Measurements from ENCODE around the gene MROH2B.

The MROH2B gene

DNA sequence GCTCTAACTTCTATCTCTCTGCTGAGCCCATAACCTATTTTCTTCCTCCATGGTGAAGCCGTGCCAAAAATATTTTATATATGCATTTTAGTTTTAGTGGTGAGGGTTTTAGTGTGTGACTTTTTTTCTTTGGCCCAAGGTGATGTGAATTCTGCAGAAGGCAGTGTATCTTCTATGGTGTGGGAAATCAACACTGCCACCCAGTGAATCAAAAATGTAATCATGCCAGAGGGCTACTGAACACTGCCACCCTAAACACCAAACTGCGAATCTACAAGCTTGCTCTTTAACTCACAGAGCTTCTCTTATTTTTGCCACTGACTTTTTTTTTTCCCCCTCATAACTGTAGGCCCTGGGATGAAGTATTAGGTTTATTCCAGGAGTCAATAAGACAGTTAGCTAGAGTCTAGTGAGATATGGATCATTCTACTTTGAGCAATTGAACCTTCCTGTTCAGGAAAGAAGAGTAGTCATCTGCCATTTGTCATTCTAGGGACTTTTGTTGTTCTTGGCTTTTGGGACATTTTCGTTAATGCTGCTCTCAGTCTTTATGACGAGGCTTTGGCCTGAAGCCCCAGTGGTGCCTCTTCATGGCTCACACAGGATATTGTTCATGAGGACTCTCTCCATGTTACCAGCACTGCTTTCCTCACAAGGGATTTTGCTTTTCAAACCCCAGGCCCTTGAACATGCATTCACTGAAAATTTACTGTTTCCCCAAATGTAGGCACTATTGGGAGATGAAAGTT is 108.8 kb downstream of the MROH2B start:
- no peak for DNase-seq

DNA sequence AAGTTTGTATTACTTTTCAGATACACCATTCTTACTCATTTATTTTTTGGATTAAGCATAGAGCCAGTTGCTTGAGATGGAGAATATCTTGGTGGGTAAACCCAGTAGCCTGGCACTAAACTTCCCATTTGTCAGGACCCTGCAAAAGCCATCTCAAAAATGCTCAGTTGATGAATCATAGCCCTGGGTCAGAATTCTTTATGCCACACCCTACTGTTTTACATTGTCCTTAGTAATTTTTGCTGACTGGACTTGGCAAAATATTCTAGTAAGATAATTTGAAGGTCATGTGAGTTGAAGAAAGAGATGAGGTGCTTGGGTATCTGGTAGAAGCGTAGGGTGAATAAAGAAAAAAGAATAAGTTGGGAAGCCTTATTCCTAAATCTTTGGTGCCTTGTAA is 111.1 kb downstream of the MROH2B start:
- DNase-seq, result no peak

DNA sequence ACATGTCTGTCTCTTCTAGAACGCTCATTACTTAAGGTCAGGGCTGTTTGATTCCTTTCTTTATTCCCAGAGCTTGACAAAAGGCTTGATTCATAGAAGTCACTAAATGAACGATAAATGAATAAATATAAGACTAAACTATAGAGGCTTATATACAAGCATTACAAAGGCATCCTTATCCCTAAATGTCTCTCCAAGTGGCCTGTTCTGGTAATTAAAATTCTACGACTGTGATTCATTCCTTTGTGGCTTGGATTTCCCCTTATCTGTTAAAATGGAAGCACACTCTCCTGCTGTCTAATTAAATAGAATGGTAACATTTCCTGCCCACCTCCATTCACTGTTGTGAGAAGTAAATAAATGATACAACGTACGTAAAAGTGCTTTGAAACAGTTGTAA is 112.3 kb downstream of the MROH2B start:
- no peak for DNase-seq

DNA sequence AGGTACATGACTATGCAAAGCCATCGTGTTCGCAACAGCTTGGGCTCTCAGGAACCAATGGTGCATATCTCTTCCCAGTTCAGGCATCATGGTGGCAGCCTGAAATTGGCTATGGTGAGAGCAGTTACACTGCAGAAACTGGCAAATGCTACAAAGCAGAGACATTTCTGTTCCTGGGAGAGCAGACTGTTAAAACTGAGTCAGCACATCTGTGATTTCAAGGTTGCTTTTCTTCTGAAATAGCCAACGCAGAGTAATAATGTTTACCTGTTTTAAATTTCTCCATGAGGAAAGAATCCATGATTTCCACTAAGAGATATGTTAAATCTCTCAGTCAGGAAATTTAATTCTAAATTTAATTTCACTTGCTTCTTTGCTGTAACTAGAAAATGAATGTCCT is 114.1 kb downstream of the MROH2B start:
- DNase-seq, result no peak

DNA sequence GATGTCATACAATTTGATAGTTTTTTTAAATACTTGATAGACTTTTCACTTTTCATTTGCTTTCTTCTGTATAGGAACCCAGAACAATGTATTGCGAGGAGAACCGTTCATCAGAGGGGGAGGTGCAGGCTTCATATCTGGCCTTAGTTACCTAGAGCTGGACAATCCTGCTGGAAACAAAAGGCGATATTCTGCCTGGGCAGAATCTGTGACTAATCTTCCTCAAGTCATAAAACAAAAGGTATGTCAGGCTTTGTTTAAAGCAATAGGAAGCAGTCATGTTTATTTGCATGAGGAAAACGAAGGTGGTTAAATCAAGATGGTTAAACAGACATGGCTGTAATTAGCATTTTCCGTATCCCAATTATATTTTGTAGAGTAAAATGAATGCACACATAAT is 115.8 kb downstream of the MROH2B start:
- DNase-seq, result no peak
